RWPE1 (cell line): ENCODE data around the gene PTGIR.

Experiments used
- CTCF ChIA-PET: fragments of 350-600 bp; sonication (Branson Sonifier 250); formaldehyde crosslinking; extraction: SDS; loops from one replicate; lab custom pipeline; 2021; lab: Yijun Ruan, JAX
- POLR2A ChIA-PET: fragments of 400-600 bp; formaldehyde crosslinking; extraction: SDS; loops from one replicate; lab custom pipeline; 2020; ENCODE audit warnings: antibody characterized with exemption; ENCODE audit not compliant: low non-redundant PET; lab: Yijun Ruan, JAX
- DNase-seq: peaks from one replicate; pipeline ENCODE4 v3.0.0; 2012; ENCODE audit warnings: low spot score
- H3K27ac ChIP-seq: fragments of 450-650 bp; 2 replicates; pipeline ENCODE4 v1.5.1; 2017
- CTCF ChIP-seq: fragments of 450-650 bp; conservative IDR thresholded peaks from 2 replicates; pipeline ENCODE4 v1.5.1; 2017; ENCODE audit warnings: low read depth, mild to moderate bottlenecking

The PTGIR gene

GRCh38 chr19:46574533-46574932 is 50.4 kb downstream of the PTGIR start:
- no peak overlapping the region for H3K27ac ChIP-seq
- no peak for TF ChIP-seq CTCF
- DNase-seq: no peak
- POLR2A ChIA-PET: no interaction called here
- CTCF ChIA-PET: interaction anchor here (0.6 kb wide), 1 partner anchor 33 kb away, joined by 5 read pairs; no protein-coding TSS in a partner anchor

GRCh38 chr19:46573679-46574498 is 51.0 kb downstream of the PTGIR start:
- CTCF ChIA-PET: interaction anchor here (0.6 kb wide), 1 partner anchor 32 kb away, joined by 5 read pairs; no protein-coding TSS in a partner anchor
- no peak for DNase-seq
- H3K27ac ChIP-seq: no peak overlapping the region
- no peak for TF ChIP-seq CTCF
- POLR2A ChIA-PET: no interaction called here

GRCh38 chr19:46571495-46571894 is 53.4 kb downstream of the PTGIR start:
- POLR2A ChIA-PET: no interaction called here
- peak; percentile 31 for DNase-seq

More at GRCh38 chr19:46571495-46571894, 53.4 kb downstream of the PTGIR start:
- 0 out of 2 replicates have a peak, but pooled peaks have one; percentile 7 for TF ChIP-seq CTCF
- no peak overlapping the region for H3K27ac ChIP-seq
- CTCF ChIA-PET: interaction anchor here (0.5 to 1.0 kb wide), 6 partner anchors 9 to 1578 kb away, joined by 3 to 8 read pairs (median 3); no protein-coding TSS in a partner anchor
